Panc1 (cell line): ENCODE data around the gene CDK8. TPM values are rescaled to one million over a fixed set of nuclear protein-coding genes. Genes with fewer than 3 reads are reported as not detected.

Source experiments
- ATAC-seq: fragments of 200-7000 bp; cut with Tn5 transposase; 2 replicates; pipeline ENCODE4 v1.9.1; 2020; ENCODE audit warnings: mild to moderate bottlenecking, moderate library complexity
- BruUV-seq: library from RNA; stranded (reverse); fragments of 400-500 nt; replicated peaks from 2 replicates; lab custom pipeline; 2021; lab: Mats Ljungman, UMichigan
- CTCF ChIA-PET: fragments of 300-600 bp; sonication (Branson Sonifier 250); formaldehyde crosslinking; loops from one replicate; lab custom pipeline; 2022; ENCODE audit warnings: antibody characterized with exemption; lab: Charles Lee
- POLR2A ChIA-PET: fragments of 300-600 bp; sonication (Branson Sonifier 250); formaldehyde crosslinking; loops from one replicate; lab custom pipeline; 2022; ENCODE audit warnings: antibody characterized with exemption; lab: Charles Lee
- DNase-seq: peaks from one replicate; pipeline ENCODE4 v3.0.0-alpha.2; 2010; ENCODE audit warnings: low read depth, low spot score
- H3K27ac ChIP-seq: 2 replicates; pipeline ENCODE4 v1.5.1; 2011; ENCODE audit warnings: mild to moderate bottlenecking, low read length, inconsistent platforms
- H3K27me3 ChIP-seq: fragments of 200-500 bp; sonication (Bioruptor generic); 2 replicates; pipeline ENCODE4 v1.6.0; 2014; ENCODE audit warnings: low read length, inconsistent platforms; ENCODE audit not compliant: control insufficient read depth, insufficient read depth
- H3K36me3 ChIP-seq: fragments of 200-500 bp; sonication (Bioruptor generic); 2 replicates; pipeline ENCODE4 v1.5.1; 2014; ENCODE audit warnings: inconsistent platforms, mild to moderate bottlenecking, low read length, moderate library complexity; ENCODE audit not compliant: control insufficient read depth, insufficient read depth
- H3K4me1 ChIP-seq: 2 replicates; pipeline ENCODE4 v1.5.1; 2011; ENCODE audit warnings: inconsistent platforms, mild to moderate bottlenecking, low read length, moderate library complexity; ENCODE audit not compliant: control insufficient read depth, insufficient read depth
- H3K4me3 ChIP-seq, 2 experiments: 2 replicates each; pipeline ENCODE4 v1.5.1; 2011 to 2012; ENCODE audit warnings: low read depth in 2 of 2, low read length in 2 of 2, mild to moderate bottlenecking in 2 of 2, inconsistent platforms in 1 of 2, moderate library complexity in 1 of 2
- H3K9me3 ChIP-seq: fragments of 200-500 bp; sonication (Bioruptor generic); 2 replicates; pipeline ENCODE4 v1.5.1; 2014; ENCODE audit warnings: low read depth, mild to moderate bottlenecking, inconsistent platforms, low read length, moderate library complexity; ENCODE audit not compliant: control insufficient read depth, insufficient read depth
- POLR2AphosphoS5 ChIP-seq: IDR thresholded peaks from 2 replicates; pipeline ENCODE4 v1.6.1; 2012; ENCODE audit warnings: mild to moderate bottlenecking, low read depth, low read length, moderate library complexity
- SIN3A ChIP-seq: IDR thresholded peaks from 2 replicates; pipeline ENCODE4 v1.6.1; 2012; ENCODE audit warnings: low read depth, mild to moderate bottlenecking, low read length, moderate library complexity, borderline replicate concordance; ENCODE audit not compliant: insufficient read depth
- TCF7L2 ChIP-seq: IDR thresholded peaks from 2 replicates; pipeline ENCODE4 v1.6.1; 2011; ENCODE audit warnings: mild to moderate bottlenecking, low read depth, low read length, inconsistent platforms
- in situ Hi-C: cut with HindIII; loops from 2 replicates; pipeline ENCODE4 v1.10.0; 2016; ENCODE audit warnings: low sequenced_read_pairs, low pct_unique_long_range_greater_than_20kb
- intact Hi-C: fragments of 100-400 bp; cut with micrococcal nuclease; formaldehyde crosslinking; loops from one replicate; pipeline ENCODE4 v1.10.0; 2022; ENCODE audit not compliant: unreplicated experiment
- total RNA-seq: library from RNA; stranded (reverse); gene quantifications from one replicate; pipeline ENCODE4 v1.2.1, GENCODE V29; 2021; ENCODE audit not compliant: unreplicated experiment
- TF ChIP-seq, protein P1 (sequence below), 2 experiments: IDR thresholded peaks; 2 replicates each; pipeline ENCODE4 v1.6.1; 2011 to 2012; ENCODE audit warnings: low read depth in 2 of 2, control low read depth in 1 of 2, low read length in 1 of 2, mild to moderate bottlenecking in 1 of 2, moderate library complexity in 1 of 2; ENCODE audit not compliant: insufficient read depth in 1 of 2
- TF ChIP-seq, protein P2 (sequence below): fragments of 450-650 bp; IDR thresholded peaks from 2 replicates; pipeline ENCODE4 v1.5.1; 2017; ENCODE audit warnings: mild to moderate bottlenecking

CDK8 gene
- total RNA-seq, 1 experiment from 2014 or later, result 14.9 TPM

DNA sequence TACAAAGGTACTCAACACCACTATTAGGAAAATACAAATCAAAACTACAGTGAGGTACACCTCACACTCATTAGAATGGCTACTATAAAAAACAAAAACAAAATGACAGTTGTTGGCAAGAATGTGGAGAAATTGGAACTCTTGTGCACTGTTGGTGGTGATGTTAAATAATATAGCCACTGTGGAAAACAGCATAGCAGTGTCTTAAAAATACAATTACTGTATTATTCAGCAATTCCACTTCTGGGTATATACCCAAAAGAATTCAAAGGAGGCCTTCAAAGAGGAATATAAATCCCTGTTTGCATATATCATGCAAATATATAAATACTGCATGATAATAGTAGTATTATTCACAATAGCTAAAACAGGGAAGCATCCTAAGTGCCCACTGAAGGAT lies 66.8 kb downstream of the CDK8 start:
- BruUV-seq, result no TSS peak
- Histone ChIP-seq H3K4me3 (no peak overlapping the region), H3K4me1 (no peaks in the 10 kb centered on the region; the same call in 1 of the 2 replicates), H3K27me3 (no peaks in the 10 kb centered on the region), H3K9me3 (no peaks in the 10 kb centered on the region), H3K36me3 (no peaks in the 10 kb centered on the region), H3K27ac (no peak overlapping the region)
- no peak for ATAC-seq
- intact Hi-C loops, result no loop called here
- POLR2A ChIA-PET, result no interaction called here
- no peak for DNase-seq
- in situ Hi-C loops, result no loop called here
- no peak for TF ChIP-seq POLR2AphosphoS5
- TF ChIP-seq, protein P1, sequence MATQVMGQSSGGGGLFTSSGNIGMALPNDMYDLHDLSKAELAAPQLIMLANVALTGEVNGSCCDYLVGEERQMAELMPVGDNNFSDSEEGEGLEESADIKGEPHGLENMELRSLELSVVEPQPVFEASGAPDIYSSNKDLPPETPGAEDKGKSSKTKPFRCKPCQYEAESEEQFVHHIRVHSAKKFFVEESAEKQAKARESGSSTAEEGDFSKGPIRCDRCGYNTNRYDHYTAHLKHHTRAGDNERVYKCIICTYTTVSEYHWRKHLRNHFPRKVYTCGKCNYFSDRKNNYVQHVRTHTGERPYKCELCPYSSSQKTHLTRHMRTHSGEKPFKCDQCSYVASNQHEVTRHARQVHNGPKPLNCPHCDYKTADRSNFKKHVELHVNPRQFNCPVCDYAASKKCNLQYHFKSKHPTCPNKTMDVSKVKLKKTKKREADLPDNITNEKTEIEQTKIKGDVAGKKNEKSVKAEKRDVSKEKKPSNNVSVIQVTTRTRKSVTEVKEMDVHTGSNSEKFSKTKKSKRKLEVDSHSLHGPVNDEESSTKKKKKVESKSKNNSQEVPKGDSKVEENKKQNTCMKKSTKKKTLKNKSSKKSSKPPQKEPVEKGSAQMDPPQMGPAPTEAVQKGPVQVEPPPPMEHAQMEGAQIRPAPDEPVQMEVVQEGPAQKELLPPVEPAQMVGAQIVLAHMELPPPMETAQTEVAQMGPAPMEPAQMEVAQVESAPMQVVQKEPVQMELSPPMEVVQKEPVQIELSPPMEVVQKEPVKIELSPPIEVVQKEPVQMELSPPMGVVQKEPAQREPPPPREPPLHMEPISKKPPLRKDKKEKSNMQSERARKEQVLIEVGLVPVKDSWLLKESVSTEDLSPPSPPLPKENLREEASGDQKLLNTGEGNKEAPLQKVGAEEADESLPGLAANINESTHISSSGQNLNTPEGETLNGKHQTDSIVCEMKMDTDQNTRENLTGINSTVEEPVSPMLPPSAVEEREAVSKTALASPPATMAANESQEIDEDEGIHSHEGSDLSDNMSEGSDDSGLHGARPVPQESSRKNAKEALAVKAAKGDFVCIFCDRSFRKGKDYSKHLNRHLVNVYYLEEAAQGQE (IDR thresholded peaks at IDR 0.05; ENCODE audit: insufficient read depth in 1 of 2, low read depth in 2 of 2, low read length in 1 of 2), result no peak
- no peak for TF ChIP-seq TCF7L2
- TF ChIP-seq, protein P2, sequence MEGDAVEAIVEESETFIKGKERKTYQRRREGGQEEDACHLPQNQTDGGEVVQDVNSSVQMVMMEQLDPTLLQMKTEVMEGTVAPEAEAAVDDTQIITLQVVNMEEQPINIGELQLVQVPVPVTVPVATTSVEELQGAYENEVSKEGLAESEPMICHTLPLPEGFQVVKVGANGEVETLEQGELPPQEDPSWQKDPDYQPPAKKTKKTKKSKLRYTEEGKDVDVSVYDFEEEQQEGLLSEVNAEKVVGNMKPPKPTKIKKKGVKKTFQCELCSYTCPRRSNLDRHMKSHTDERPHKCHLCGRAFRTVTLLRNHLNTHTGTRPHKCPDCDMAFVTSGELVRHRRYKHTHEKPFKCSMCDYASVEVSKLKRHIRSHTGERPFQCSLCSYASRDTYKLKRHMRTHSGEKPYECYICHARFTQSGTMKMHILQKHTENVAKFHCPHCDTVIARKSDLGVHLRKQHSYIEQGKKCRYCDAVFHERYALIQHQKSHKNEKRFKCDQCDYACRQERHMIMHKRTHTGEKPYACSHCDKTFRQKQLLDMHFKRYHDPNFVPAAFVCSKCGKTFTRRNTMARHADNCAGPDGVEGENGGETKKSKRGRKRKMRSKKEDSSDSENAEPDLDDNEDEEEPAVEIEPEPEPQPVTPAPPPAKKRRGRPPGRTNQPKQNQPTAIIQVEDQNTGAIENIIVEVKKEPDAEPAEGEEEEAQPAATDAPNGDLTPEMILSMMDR, result no peak
- no peak for TF ChIP-seq SIN3A
- CTCF ChIA-PET, result no interaction called here

DNA sequence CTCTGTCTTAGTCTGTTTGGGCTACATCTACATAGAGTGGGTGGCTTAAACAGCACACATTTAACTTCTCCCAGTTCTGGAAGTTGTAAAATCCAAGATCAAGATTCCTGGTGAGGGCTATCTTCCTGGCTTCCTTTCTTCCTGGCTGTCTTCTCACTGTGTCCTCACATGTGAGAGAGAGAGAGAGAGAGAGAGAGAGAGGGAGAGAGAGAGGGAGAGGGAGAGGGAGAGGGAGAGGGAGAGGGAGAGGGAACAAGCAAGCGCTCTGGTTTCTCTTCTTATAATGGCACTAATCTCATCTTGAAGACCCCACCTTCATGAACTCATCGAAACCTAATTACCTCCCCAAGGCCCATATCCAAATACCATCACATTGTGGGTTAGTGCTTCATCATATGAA lies 69.2 kb downstream of the CDK8 start:
- TF ChIP-seq, protein P2, result no peak
- TF ChIP-seq SIN3A, result no peak
- TF ChIP-seq TCF7L2, result no peak
- no peak for TF ChIP-seq POLR2AphosphoS5
- TF ChIP-seq, protein P1 (IDR thresholded peaks at IDR 0.05; ENCODE audit: insufficient read depth in 1 of 2, low read depth in 2 of 2, low read length in 1 of 2), result no peak
- H3K27me3 ChIP-seq, result no peaks in the 10 kb centered on the region
- no peaks in the 10 kb centered on the region for H3K9me3 ChIP-seq
- H3K36me3 ChIP-seq, result no peaks in the 10 kb centered on the region
- ChIA-PET CTCF (interaction anchor here (0.5 kb wide), 1 partner anchor 607 kb away, joined by 4 read pairs; no protein-coding TSS in a partner anchor), POLR2A (no interaction called here)
- in situ Hi-C loops (no loop called here), intact Hi-C loops (no loop called here)
- no peak overlapping the region for H3K4me3 ChIP-seq
- H3K27ac ChIP-seq, result no peak overlapping the region
- DNase-seq (no peak), ATAC-seq (no peak)
- H3K4me1 ChIP-seq, result no peaks in the 10 kb centered on the region; the same call in 1 of the 2 replicates
- BruUV-seq, result no TSS peak
